GM12878 (cell line): ENCODE results near the gene NOL11. TPM values are rescaled to one million over a fixed set of nuclear protein-coding genes. Genes with fewer than 3 reads are reported as not detected.

Source experiments
- ATAC-seq: fragments of 200-7000 bp; cut with Tn5 transposase; 3 replicates; pipeline ENCODE4 v1.9.1; 2020; ENCODE audit warnings: mild to moderate bottlenecking, moderate library complexity
- BruUV-seq: library from RNA; stranded (reverse); fragments of 400-500 nt; replicated peaks from 2 replicates; lab custom pipeline; 2021; lab: Mats Ljungman, UMichigan
- CTCF ChIA-PET: fragments of 300-600 bp; sonication (Branson Sonifier 250); formaldehyde crosslinking; extraction: SDS; loops from one replicate; lab custom pipeline; 2021; ENCODE audit warnings: inconsistent platforms; lab: Yijun Ruan, JAX
- POLR2A ChIA-PET: fragments of 350-600 bp; formaldehyde crosslinking; extraction: SDS; loops from one replicate; lab custom pipeline; 2021; ENCODE audit warnings: inconsistent platforms; lab: Charles Lee
- RAD21 ChIA-PET: fragments of 300-600 bp; sonication (Branson Sonifier 250); formaldehyde crosslinking; loops from one replicate; lab custom pipeline; 2023; ENCODE audit warnings: antibody characterized with exemption; ENCODE audit not compliant: unreplicated experiment; lab: Charles Lee
- SMC1A ChIA-PET: fragments of 300-600 bp; sonication (Branson Sonifier 250); formaldehyde crosslinking; loops from one replicate; lab custom pipeline; 2023; ENCODE audit not compliant: unreplicated experiment, uncharacterized antibody; lab: Charles Lee
- DNase-seq: peaks from one replicate; pipeline ENCODE4 v3.0.0-alpha.2; 2011; ENCODE audit warnings: low read depth, low spot score
- FAIRE-seq: peaks from 3 replicates; lab custom pipeline; 2011; peaks lifted over from hg19 to GRCh38; lab: Jason Lieb, UNC
- H2AFZ ChIP-seq: 2 replicates; pipeline ENCODE4 v1.6.0; 2011; ENCODE audit warnings: low read depth, low read length, control low read depth; ENCODE audit not compliant: control insufficient read depth
- H3K27ac ChIP-seq: 2 replicates; pipeline ENCODE4 v1.5.1; 2011; ENCODE audit warnings: control low read depth; ENCODE audit not compliant: control insufficient read depth, insufficient read depth
- H3K27me3 ChIP-seq, 2 experiments: replicated peaks in 1 of 2; 2 replicates each; pipeline versions ENCODE4 v1.6.0 to v1.6.1; 2011; ENCODE audit warnings: low read length in 1 of 2; ENCODE audit not compliant: control insufficient read depth in 2 of 2, insufficient read depth in 2 of 2
- H3K36me3 ChIP-seq, 2 experiments: 2 replicates each; pipeline ENCODE4 v1.5.1; 2011; ENCODE audit warnings: low read length in 1 of 2; ENCODE audit not compliant: control insufficient read depth in 2 of 2, insufficient read depth in 2 of 2
- H3K4me1 ChIP-seq: 2 replicates; pipeline ENCODE4 v1.6.1; 2011; ENCODE audit warnings: mild to moderate bottlenecking, low read length, moderate library complexity, mixed read lengths; ENCODE audit not compliant: control insufficient read depth, insufficient read depth
- H3K4me2 ChIP-seq: 2 replicates; pipeline ENCODE4 v1.6.0; 2011; ENCODE audit warnings: control low read depth; ENCODE audit not compliant: control insufficient read depth, insufficient read depth
- H3K4me3 ChIP-seq: fragments of 200-600 bp; sonication (generic); 2 replicates; pipeline ENCODE4 v1.5.1; 2016
- H3K79me2 ChIP-seq: 2 replicates; pipeline ENCODE4 v1.6.0; 2011; ENCODE audit warnings: low read length; ENCODE audit not compliant: control insufficient read depth, insufficient read depth
- H3K9ac ChIP-seq: 2 replicates; pipeline ENCODE4 v1.8.0; 2011; ENCODE audit warnings: low read length, control low read depth, mixed read lengths; ENCODE audit not compliant: control insufficient read depth, insufficient read depth
- H3K9me3 ChIP-seq: replicated peaks from 3 replicates; pipeline ENCODE4 v1.5.1; 2011; ENCODE audit warnings: mild to moderate bottlenecking, low read length; ENCODE audit not compliant: control insufficient read depth, insufficient read depth
- H4K20me1 ChIP-seq: 2 replicates; pipeline ENCODE4 v1.6.0; 2011; ENCODE audit not compliant: control insufficient read depth, insufficient read depth
- BCLAF1 ChIP-seq: fragments of 450-650 bp; IDR thresholded peaks from 2 replicates; pipeline ENCODE4 v1.6.1; 2017; ENCODE audit warnings: antibody characterized with exemption, mild to moderate bottlenecking, moderate library complexity
- CEBPB ChIP-seq, 2 experiments: fragments of 150-350 bp in 1 of 2; IDR thresholded peaks; 2 replicates each; pipeline ENCODE4 v1.6.1; 2012 to 2014; ENCODE audit warnings: low read depth in 2 of 2, low read length in 2 of 2, borderline replicate concordance in 1 of 2, inconsistent platforms in 1 of 2
- CTCF ChIP-seq, 3 experiments: IDR thresholded peaks in 2 of 3; conservative IDR thresholded peaks in 1 of 3; 2 replicates each; pipeline ENCODE4 v1.5.1; 2011; ENCODE audit warnings: low read depth in 3 of 3, low read length in 3 of 3, mild to moderate bottlenecking in 3 of 3, control low read depth in 2 of 3, moderate library complexity in 2 of 3, inconsistent platforms in 1 of 3, mixed read lengths in 1 of 3; ENCODE audit not compliant: control insufficient read depth in 2 of 3, insufficient read depth in 1 of 3; ENCODE audit errors: extremely low read depth in 1 of 3
- HDAC2 ChIP-seq: fragments of 200-600 bp; sonication (generic); IDR thresholded peaks from 2 replicates; pipeline ENCODE4 v1.6.1; 2017
- MLLT1 ChIP-seq: fragments of 450-650 bp; IDR thresholded peaks from 2 replicates; pipeline ENCODE4 v1.6.1; 2016; ENCODE audit warnings: mild to moderate bottlenecking
- MTA2 ChIP-seq: fragments of 450-650 bp; IDR thresholded peaks from 2 replicates; pipeline ENCODE4 v1.6.1; 2016; ENCODE audit warnings: low read depth, mild to moderate bottlenecking, moderate library complexity
- NR2C1 ChIP-seq: fragments of 450-650 bp; IDR thresholded peaks from 2 replicates; pipeline ENCODE4 v1.6.1; 2017; ENCODE audit warnings: antibody characterized with exemption, mild to moderate bottlenecking, moderate library complexity
- PKNOX1 ChIP-seq: fragments of 450-650 bp; IDR thresholded peaks from 2 replicates; pipeline ENCODE4 v1.6.1; 2016; ENCODE audit warnings: mild to moderate bottlenecking
- RAD21 ChIP-seq: IDR thresholded peaks from 2 replicates; pipeline ENCODE4 v1.6.1; 2011; ENCODE audit warnings: mild to moderate bottlenecking, low read depth, low read length, moderate library complexity; ENCODE audit not compliant: insufficient read depth
- RFX5 ChIP-seq: IDR thresholded peaks from 2 replicates; pipeline ENCODE4 v1.6.1; 2011; ENCODE audit warnings: low read depth, low read length, improper control_type of control experiment
- SIX5 ChIP-seq: IDR thresholded peaks from 2 replicates; pipeline ENCODE4 v1.6.1; 2011; ENCODE audit warnings: mild to moderate bottlenecking, low read depth, low read length, moderate library complexity; ENCODE audit not compliant: severe bottlenecking
- SMC3 ChIP-seq: IDR thresholded peaks from 2 replicates; pipeline ENCODE4 v1.6.1; 2011; ENCODE audit warnings: low read length, improper control_type of control experiment, borderline replicate concordance
- YY1 ChIP-seq: IDR thresholded peaks from 2 replicates; pipeline ENCODE4 v1.6.1; 2011; ENCODE audit warnings: low read depth, mild to moderate bottlenecking, low read length
- ZNF622 ChIP-seq: fragments of 450-650 bp; IDR thresholded peaks from 2 replicates; pipeline ENCODE4 v1.6.1; 2017; ENCODE audit warnings: mild to moderate bottlenecking, inconsistent platforms
- WGBS: methylation state at CpG from one replicate; pipeline ENCODE4 v1.1.6; 2016; ENCODE audit warnings: low lambda C conversion rate; ENCODE audit not compliant: insufficient replicate concordance, insufficient coverage; ENCODE audit errors: missing lambda C conversion rate; 5-methylcytosine and 5-hydroxymethylcytosine counted together
- in situ Hi-C: fragments of 300-500 bp; cut with MboI; formaldehyde crosslinking; loops from 9 replicates; pipeline ENCODE4 v1.14.3; 2018; ENCODE audit warnings: mixed read lengths
- intact Hi-C: fragments of 100-400 bp; cut with micrococcal nuclease; formaldehyde crosslinking; loops from one replicate; pipeline ENCODE4 v1.14.2; 2022; ENCODE audit not compliant: unreplicated experiment
- polyA plus RNA-seq, 11 experiments: library from polyadenylated mRNA; depleted of rRNA in 4 of 11; unstranded in 6 of 11; stranded (reverse) in 5 of 11; fragments of >200 nt; fragmentation: Nextera tagmentation in 4 of 11; fragmentation: Illumina TruSeq in 1 of 11; extraction: Ambion mirVana in 4 of 11; extraction: Trizol in 1 of 11; gene quantifications; 1 replicate in 1 of 11; 2 replicates in 10 of 11; pipeline versions ENCODE4 v1.2.1 to v1.2.3, GENCODE V29; 2011 to 2016; ENCODE audit warnings: inconsistent platforms in 2 of 11, missing spikeins in 2 of 11, low read depth in 1 of 11
- total RNA-seq, 4 experiments: library from RNA; depleted of rRNA in 3 of 4; stranded (reverse); fragments of >200 nt in 3 of 4; fragmentation: Illumina TruSeq in 1 of 4; extraction: Trizol in 1 of 4; gene quantifications; 2 replicates each; pipeline versions ENCODE4 v1.2.1 to v1.2.3, GENCODE V29; 2013 to 2021

Gene NOL11
- total and polyA plus RNA-seq, 10 of the 15 experiments (the other 5 are each of a cell fraction or from before 2014, with no cell fraction given): 54.8 to 130 (median 94.6) TPM

GRCh38 chr17:67773246-67773645 lies 55.5 kb downstream of the NOL11 start (continued):
- no peak for TF ChIP-seq PKNOX1
- TF ChIP-seq, all 136 proteins: peak for 0

GRCh38 chr17:67779098-67779672 lies 61.4 kb downstream of the NOL11 start:
- DNase-seq (no peak), ATAC-seq (peak; percentile 94), FAIRE-seq (no peak)
- BruUV-seq: no TSS peak
- H4K20me1 ChIP-seq: no peaks in the 10 kb centered on the region
- no peak overlapping the region for H3K4me3 ChIP-seq
- H3K27me3 ChIP-seq: no peaks in the 10 kb centered on the region; a peak in 1 of 4 replicates
- in situ Hi-C loops: loop anchor here (10.0 kb wide), 1 partner anchor 414 kb away; the partner anchor contains the start of gene PSMD12
- no peak overlapping the region for H3K4me2 ChIP-seq
- H3K36me3 ChIP-seq: no peaks in the 10 kb centered on the region
- 54% methylated on average over 13 of the region's 13 CpGs for WGBS
- H3K4me1 ChIP-seq: no peaks in the 10 kb centered on the region
- H3K79me2 ChIP-seq: no peaks in the 10 kb centered on the region
- ChIA-PET POLR2A (no interaction called here), SMC1A (no interaction called here), CTCF (interaction anchor here (0.8 to 2.7 kb wide), 7 partner anchors 16 to 406 kb away, joined by 3 to 13 read pairs (median 6); partner anchors contain the start of gene NOL11), RAD21 (interaction anchor here (0.6 to 2.3 kb wide), 2 partner anchors 403 to 405 kb away, joined by 3 to 7 read pairs; no protein-coding TSS in a partner anchor)
- no peaks in the 10 kb centered on the region for H3K9me3 ChIP-seq
- no peak overlapping the region for H3K9ac ChIP-seq
- no peak overlapping the region for H2AFZ ChIP-seq
- intact Hi-C loops: loop anchor here (1.0 to 10.0 kb wide), 2 partner anchors 45 to 404 kb away; partner anchors contain the start of gene PITPNC1
- no peak overlapping the region for H3K27ac ChIP-seq
- no peak for TF ChIP-seq SIX5
- TF ChIP-seq RFX5: no peak
- no peak for TF ChIP-seq NR2C1
- no peak for TF ChIP-seq BCLAF1
- TF ChIP-seq RAD21: peak; percentile 62
- TF ChIP-seq CTCF (IDR thresholded peaks at IDR 0.05 in 2 of 3, conservative IDR thresholded peaks at IDR 0.05 in 1 of 3; ENCODE audit: control insufficient read depth in 2 of 3, extremely low read depth in 1 of 3, insufficient read depth in 1 of 3, low read depth in 3 of 3, low read length in 3 of 3): peak; percentile 37 to 76 (median 65)
- TF ChIP-seq ZNF622: no peak
- TF ChIP-seq YY1: 0 out of 2 replicates have a peak, but pooled peaks have one; percentile 9
- no peak for TF ChIP-seq MTA2
- TF ChIP-seq HDAC2: no peak
- no peak for TF ChIP-seq CEBPB (IDR thresholded peaks at IDR 0.05; ENCODE audit: borderline replicate concordance in 1 of 2, low read depth in 2 of 2, low read length in 2 of 2)
- TF ChIP-seq SMC3: peak; percentile 14; the same call in 1 of the 2 replicates
- TF ChIP-seq MLLT1: no peak
